NCI-H2081 treated with DMSO at 0.1 percent for 48 hours (cell line): ENCODE data around the gene ARID3A.

Experiments used
- DNase-seq: peaks from one replicate; lab custom pipeline; 2025; lab: John Stamatoyannopoulos, UW

Gene ARID3A

GRCh38 chr19:1004803-1005664 is 79.2 kb downstream of the ARID3A start:
- DNase-seq, result no peak

- no peak for DNase-seq
These were observed 81.0 kb downstream of the ARID3A start for GRCh38 chr19:1006711-1007398.

GRCh38 chr19:1007399-1008251 is 81.8 kb downstream of the ARID3A start:
- DNase-seq, result no peak

- no peak for DNase-seq
These were observed 82.6 kb downstream of the ARID3A start for GRCh38 chr19:1008268-1009040.

- DNase-seq, result no peak
These were observed 83.5 kb downstream of the ARID3A start for GRCh38 chr19:1009041-1009980.

GRCh38 chr19:1009981-1010538 is 84.2 kb downstream of the ARID3A start:
- DNase-seq, result no peak

GRCh38 chr19:1010586-1011510 is 85.0 kb downstream of the ARID3A start:
- DNase-seq, result no peak

- no peak for DNase-seq
These were observed 86.0 kb downstream of the ARID3A start for GRCh38 chr19:1011831-1012333.

GRCh38 chr19:1012334-1012733 is 86.5 kb downstream of the ARID3A start:
- DNase-seq, result no peak

- no peak for DNase-seq
These were observed 87.4 kb downstream of the ARID3A start for GRCh38 chr19:1013218-1013617.

- no peak for DNase-seq
These were observed 88.6 kb downstream of the ARID3A start for GRCh38 chr19:1014161-1015060.

- no peak for DNase-seq
These were observed 89.4 kb downstream of the ARID3A start for GRCh38 chr19:1015061-1015781.

GRCh38 chr19:1015782-1016646 is 90.2 kb downstream of the ARID3A start:
- DNase-seq, result no peak

GRCh38 chr19:1016647-1017114 is 90.8 kb downstream of the ARID3A start:
- DNase-seq, result no peak

- DNase-seq, result no peak
These were observed 91.5 kb downstream of the ARID3A start for GRCh38 chr19:1017115-1017905.
